NCI-H1694 treated with DMSO at 0.1 percent for 48 hours (cell line): ENCODE measurements around the gene DOCK8.

ENCODE experiments used
- DNase-seq: peaks from one replicate; lab custom pipeline; 2025; lab: John Stamatoyannopoulos, UW

Gene DOCK8

GRCh38 chr9:266228-266627, 51.6 kb downstream of the DOCK8 start:
- no peak for DNase-seq

DNA sequence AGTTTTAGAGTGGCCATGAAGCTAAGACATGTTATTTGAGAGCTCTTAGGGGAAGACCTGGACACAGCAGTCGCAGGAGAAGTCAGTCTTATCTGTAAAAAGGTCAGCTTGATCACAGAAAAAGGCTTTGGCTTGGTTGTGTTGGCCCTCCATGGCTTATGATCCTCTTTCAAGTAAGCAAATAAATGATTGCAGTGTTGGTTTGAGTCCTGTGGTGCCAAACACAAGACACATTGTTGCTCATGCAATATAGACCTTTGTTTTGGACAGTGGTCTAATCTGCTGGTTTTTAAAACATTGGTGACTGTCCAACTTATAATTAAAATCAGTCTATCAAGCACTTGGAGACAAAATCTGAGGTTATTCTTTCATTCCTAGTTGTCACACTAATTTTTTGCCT, 54.0 kb downstream of the DOCK8 start:
- no peak for DNase-seq

DNA sequence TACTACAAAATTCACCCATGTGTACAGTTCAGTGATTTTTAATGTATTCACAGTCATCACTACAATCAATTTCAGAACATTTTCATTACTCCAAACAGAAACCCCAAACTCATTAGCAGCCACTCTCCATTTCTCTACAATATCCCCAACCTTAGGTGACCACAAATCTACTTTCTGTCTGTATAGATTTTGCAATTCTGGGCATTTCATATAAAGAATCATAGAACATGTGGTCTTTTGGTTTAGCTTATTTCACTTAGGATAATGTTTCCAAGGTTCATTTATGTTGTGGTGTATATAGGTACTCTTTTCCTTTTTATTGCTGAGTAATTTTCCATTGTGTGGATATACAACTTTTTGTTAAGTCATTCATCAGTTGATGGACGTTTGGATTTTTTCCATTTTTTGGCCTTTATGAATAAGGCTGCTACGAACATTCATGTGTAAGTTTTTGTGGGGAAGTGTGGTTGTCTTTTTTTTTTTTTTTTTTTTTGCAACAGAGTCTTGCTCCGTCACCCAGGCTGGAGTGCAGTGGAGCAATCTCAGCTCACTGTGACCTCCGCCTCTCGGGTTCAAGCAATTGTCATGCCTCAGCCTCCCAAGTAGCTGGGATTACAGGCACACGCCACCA, 54.5 kb downstream of the DOCK8 start:
- DNase-seq = no peak

DNA sequence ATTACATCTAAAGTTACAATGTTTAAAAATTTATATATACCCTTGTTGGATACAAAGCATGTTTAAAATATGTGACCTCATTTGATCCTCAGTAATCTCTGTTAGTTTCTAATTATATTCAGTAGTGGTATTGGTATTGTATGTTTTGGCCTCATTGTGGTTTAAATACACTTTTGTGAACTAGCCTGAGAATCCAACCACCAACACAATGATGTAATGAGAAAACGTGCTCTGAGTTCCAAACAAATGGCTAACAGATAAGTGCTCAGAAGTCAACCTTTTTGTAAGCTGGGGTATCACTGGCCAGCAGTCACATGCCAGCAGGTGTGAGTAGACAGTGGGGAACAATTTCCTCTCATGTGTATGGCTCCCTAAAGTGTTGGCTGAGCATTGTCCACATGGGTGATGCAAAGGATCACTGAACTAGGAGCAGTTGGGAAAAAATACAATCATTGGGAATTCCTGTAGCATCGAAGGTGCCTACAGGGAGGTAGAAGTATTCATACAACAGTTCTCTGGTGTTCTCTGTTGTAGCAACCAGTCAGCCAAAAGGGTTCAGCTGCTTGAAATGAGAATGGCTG, 56.1 kb downstream of the DOCK8 start:
- no peak for DNase-seq

DNA sequence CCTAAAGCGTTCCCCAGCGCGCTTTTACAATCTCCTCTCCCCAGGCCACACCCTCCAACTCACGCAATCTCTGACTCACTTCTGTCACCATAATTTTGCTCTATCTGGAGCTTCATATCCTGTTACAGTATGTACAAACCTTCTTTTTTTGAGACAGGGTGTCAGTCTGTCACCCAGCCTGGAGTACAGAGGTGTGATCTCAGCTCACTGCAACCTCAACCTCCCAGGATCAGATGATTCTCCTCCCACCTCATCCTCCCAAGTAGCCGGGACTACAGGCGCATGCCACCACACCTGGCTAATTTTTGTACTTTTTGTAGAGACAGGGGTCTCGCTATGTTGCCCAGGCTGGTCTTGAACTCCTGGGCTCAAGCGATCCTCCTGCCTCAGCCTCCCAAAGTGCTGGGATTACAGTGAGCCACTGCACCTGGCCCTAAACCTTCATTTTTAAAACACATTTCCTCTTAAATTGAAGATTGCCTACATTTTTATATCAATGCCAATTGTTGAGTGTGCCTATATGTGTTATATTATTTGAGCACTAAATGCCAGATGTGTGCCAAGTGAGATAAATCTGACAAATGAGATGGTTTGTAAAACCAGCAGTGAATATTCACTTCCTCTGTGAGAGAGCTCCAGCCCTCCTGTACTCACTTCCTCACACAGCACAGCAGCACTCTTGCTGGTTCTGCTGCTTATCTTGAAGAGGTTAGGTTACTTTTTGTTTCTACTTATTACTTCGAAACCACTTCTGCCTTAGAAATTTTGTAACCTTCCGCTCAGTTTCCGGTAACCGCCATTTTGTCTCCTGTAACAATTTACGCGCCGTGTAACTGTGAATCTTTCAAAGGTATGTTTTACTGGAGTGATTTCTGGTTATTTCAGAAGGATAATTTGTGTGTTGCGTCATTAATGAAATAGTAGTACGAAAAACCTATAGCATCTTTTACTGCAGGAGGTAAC, 57.9 kb downstream of the DOCK8 start:
- DNase-seq = no peak

DNA sequence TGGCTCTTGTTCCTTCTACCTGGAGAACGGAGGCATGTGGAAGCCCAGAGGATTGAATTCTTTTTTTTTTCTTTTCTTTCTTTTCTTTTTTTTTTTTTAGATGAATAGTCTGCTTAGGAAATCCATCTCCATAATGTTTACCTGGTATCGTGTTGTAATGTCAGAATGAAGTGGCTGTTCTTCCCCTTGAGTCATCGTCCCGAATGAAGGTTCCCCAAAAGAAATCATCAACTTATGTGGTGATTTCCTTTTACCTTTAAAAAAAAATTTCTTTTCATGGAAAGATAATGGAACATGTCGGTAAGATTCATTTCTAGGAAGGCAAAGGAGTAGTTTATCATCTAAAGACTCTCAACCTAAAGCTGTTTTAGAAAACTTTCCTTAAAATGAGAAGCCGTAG, 59.7 kb downstream of the DOCK8 start:
- DNase-seq = no peak

- no peak for DNase-seq
Observed at GRCh38 chr9:277601-278295, 63.1 kb downstream of the DOCK8 start.

- no peak for DNase-seq
Observed at GRCh38 chr9:278651-279050, 64.0 kb downstream of the DOCK8 start.

GRCh38 chr9:279674-280073, 65.0 kb downstream of the DOCK8 start:
- DNase-seq = no peak

DNA sequence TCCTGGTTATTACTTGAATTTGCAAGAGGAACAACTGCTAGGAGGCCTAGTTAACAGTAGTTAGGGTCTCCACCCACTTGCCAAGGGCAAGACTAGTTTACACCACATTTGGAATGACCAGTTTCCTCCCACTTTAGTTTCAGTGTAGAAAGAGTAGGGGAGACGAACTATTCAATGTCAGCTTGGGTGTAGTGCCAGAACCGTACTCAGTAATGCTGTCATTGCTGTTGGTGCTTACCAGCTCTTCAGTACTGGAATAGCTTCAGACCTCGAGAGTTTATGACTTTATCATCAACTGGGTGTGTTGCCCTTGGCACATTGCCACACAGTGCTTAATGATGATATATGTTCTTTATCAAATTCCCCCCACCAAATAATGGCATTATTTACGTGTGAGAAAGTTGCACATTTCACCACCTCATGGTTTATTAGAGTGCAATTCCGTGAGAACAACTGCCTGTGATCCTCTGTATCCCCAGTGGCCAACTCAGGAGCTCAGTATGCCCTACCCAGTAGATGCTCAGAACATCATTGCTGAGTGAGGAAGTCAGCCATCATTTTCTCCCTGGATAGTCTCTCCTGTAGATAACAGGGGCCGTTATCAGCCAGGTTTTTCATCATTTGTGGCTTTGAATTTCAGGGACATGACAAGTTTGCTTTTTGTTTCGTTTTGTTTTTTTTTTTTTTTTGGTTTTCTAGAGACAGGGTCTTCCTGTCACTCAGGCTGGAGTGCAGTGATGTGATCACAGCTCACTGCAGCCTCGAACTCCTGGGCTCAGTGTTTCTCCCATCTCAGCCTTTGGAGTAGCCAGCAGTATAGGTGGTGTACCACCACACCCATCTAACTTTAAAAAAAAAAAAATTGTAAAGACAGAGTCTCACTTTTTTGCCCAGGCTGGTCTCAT, 67.3 kb downstream of the DOCK8 start:
- DNase-seq = no peak

DNA sequence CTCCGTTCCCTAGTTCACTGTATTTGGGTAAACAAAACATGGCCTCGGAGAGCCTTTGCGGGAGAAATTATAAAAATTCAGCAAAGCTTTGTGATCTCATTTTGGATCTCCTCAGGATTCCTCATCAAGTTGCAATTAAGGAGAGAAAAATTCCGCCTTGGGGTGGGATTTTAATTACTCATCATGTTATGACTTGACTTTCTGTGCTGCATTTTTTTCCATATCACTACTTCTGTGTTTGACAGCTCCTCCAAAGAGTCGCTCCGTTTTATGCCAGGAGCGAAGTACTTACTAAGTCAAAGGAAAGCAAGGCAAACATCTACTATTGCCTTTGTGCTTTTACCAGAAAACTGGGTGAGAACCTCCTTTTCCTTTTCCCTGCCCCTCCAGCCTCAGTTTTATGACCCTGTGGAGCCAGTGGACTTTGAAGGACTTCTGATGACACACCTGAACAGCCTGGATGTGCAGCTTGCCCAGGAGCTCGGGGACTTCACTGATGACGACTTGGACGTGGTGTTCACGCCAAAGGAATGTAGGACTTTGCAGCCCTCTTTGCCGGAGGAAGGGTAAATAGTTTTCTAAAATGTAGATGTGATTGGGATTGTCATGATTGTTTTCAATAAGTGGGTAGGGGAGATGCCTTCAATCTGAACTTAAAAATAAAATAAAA, 71.5 kb downstream of the DOCK8 start:
- DNase-seq = no peak

GRCh38 chr9:289121-289520, 74.5 kb downstream of the DOCK8 start:
- no peak for DNase-seq

- DNase-seq = no peak
Observed at GRCh38 chr9:292915-293314, 78.2 kb downstream of the DOCK8 start.

DNA sequence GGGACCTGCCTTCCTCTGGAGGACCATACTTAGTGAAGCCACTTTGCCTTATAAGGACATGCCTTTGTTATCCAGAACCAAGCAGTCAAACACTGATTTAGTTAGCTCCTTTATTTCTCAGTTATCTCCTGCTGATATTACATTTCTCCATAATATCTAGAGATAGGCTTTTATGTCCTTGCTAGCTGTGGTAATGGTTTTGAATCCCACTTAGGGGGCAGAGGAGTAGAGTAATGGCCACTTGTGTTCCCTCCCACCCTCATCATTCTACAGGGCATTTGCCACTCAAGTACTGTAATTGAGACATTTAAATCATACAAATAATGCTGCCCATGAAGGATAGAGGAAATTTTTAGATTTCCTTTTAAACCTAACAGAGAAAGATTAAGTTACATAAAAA, 80.9 kb downstream of the DOCK8 start:
- no peak for DNase-seq

DNA sequence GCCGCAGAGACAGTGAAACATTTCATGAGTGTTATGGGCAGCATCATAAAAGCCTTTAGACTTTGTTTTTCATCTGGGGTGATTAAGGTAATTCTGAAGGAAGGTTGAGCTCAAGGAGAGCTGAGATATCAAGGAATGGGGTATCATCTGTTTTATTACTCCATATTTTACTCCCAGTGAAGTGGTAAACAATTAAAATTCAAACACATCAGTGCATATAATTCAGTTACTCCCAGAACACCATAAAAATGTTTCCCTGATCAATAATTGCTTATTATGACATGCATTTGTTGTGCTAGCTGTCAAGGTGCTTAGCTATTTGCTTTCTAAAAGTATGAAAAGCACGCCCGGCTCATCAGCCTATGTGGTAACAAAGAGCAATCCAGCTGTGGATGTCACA, 81.7 kb downstream of the DOCK8 start:
- DNase-seq = no peak

- DNase-seq = no peak
Observed at GRCh38 chr9:297104-297972, 82.7 kb downstream of the DOCK8 start.

GRCh38 chr9:303502-303901, 88.8 kb downstream of the DOCK8 start:
- DNase-seq = no peak

GRCh38 chr9:304106-304505, 89.4 kb downstream of the DOCK8 start:
- DNase-seq = no peak

- no peak for DNase-seq
Observed at GRCh38 chr9:304519-305185, 90.0 kb downstream of the DOCK8 start.
